GM12875 (cell line): ENCODE results near the gene NHS.

Experiments
- H3K4me3 ChIP-seq: one replicate; pipeline ENCODE4 v1.5.1; 2011; ENCODE audit warnings: low read depth, low read length, control low read depth
- CTCF ChIP-seq: IDR thresholded peaks from 2 replicates; pipeline ENCODE4 v1.5.1; 2011; ENCODE audit warnings: low read depth, mild to moderate bottlenecking, control low read depth, inconsistent platforms, low read length, moderate library complexity, borderline replicate concordance; ENCODE audit not compliant: insufficient read depth

The NHS gene

GRCh38 chrX:17579026-17579425 is 204.0 kb downstream of the NHS start:
- no peak for TF ChIP-seq CTCF
- no peak overlapping the region for H3K4me3 ChIP-seq

- TF ChIP-seq CTCF, result no peak
- no peak overlapping the region for H3K4me3 ChIP-seq
Measured at GRCh38 chrX:17580539-17581152, 205.6 kb downstream of the NHS start.

DNA sequence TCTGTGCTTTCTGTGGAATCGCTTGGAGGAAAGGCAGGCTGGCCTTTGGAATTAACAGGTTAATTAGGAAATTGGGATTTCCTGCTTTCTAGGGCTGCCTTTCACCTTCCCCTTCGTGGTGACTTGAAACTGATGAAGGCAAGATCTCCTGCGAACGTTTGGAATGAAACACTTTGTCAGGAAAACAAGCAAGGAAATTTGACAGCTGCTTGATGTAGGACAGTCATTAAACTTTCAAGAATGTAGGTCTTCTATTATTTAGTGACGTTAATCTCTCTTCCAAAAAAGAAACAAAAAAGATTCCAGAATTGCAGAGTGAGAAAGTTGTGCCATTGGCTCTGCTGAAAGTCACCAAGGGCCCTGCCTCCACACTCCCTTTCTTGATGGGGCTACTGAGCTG is 206.6 kb downstream of the NHS start:
- no peak overlapping the region for H3K4me3 ChIP-seq
- TF ChIP-seq CTCF, result no peak

DNA sequence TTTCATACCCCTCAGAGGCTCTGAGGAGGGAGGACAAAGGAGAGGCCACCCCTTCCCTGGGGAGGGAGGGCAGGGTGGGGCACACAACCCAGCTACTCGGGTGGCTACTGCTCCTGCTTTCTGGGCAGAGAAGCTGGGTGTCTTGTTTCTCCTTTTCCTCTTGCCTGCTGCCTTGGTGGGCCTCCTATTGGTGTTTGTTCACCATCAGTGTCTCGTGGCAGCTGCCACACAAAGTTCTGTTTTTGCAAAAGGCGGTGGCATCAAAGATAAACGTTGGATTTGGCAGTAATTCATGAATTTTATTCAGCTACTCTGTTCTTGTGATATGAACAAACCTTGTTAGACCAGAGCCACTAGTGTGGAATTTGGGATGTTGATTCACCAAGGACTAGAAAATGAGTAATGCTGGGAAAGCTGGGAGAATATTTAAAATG is 209.3 kb downstream of the NHS start:
- no peak for TF ChIP-seq CTCF
- no peak overlapping the region for H3K4me3 ChIP-seq

DNA sequence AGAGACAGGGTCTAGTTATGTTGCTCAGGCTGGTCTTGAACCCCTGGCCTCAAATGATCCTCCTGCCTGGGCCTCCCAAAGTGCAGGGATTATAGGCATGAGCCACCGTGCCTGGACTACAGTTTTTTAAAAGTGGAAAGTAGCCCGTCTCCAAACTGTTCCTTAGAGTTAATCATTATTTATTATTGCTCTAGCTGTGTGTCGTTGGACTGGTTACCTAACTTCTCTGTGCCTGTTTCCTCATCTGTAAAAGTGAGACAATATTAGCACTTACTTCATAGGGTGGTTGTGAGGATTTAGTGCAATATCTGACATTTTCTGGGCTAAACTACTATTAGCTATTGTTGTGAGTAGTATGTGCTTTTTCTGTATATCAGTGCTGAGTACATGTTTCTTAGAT is 210.0 kb downstream of the NHS start:
- TF ChIP-seq CTCF, result no peak

DNA sequence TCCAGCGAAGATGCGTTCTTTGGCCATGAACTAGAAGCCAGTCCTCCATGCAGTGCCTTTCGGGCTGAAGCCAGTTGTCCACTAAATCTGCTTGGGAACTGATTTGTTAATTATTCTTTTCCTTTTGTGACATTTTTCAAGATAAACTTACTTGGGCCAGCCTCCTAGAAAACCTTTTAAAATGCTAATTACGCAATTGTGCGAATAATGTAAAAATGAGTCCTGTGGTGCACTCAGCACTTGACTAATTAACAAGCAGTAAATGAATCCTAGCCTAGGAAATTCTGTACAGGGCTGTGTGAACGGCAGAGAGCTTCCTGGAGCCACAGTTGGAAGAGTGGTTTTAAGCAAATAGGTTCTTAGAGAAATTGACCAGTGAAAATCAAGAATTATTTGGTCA is 212.4 kb downstream of the NHS start:
- TF ChIP-seq CTCF, result no peak
- no peak overlapping the region for H3K4me3 ChIP-seq

More for the DNA sequence above, 210.0 kb downstream of the NHS start:
- H3K4me3 ChIP-seq, result no peak overlapping the region

DNA sequence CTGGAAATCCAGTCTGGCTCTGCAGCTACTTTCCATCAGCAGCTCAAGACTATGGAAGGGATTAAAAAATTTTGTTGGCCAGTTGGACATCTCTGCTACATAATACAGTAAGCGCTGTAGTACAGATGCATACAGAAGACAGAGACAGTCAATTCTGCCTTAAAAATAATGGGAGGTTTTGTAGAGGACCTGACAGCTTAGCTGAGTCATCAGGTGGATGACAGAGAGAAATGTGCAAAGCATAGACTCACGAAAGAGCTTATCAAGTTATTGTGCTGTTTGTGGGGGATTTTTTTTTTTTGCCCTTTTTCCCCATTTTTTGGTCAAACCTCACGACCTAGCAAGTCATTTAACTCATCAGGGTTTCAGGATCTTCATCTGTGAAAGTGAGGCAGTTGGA is 213.3 kb downstream of the NHS start:
- H3K4me3 ChIP-seq, result no peak overlapping the region
- no peak for TF ChIP-seq CTCF
